HG03159 (cell line): ENCODE data around the gene TENM4.

ENCODE experiments used
- ATAC-seq: cut with Tn5 transposase; IDR thresholded peaks from one replicate; pipeline ENCODE4 v1.9.1; 2021; ENCODE audit warnings: mild to moderate bottlenecking, moderate library complexity; ENCODE audit not compliant: unreplicated experiment

Gene TENM4

DNA sequence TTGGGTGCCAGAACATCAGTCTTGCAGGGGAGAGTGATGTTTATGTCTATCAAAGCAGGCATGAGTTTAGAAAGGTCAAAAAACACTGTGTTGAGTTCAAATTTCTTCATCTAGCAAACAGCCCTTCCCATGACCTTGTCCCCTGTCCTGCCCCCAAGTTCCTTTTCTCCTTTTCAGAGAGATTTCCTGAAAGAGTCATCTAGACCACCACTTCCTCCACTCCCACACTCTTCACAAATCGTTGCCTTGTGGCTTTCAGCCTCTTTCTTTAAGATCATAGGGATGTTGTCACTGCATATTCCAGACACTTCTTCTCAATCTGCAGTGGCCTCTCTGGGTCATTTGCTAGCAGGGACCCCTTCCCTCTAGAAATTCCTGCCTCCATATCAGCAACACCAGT, 290.5 kb downstream of the TENM4 start:
- ATAC-seq = no peak

DNA sequence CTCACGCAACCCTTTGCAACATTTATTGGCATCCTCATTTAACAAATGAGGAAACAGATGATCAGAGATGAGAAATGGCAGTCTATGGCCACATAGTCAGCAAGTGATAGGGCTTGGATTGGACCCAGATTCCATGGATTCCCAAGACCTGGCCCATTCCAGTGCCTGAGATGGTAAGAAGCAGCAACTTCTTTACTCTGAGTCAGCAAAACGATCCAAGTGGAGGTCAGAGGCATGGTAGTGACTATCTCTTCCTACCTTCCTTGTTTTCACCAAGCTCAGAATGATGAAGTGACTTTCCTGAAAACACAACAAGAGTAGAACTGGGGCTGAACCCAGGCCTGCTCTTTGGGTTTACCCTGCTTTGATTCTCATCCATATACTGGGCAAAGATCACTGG, 293.1 kb downstream of the TENM4 start:
- ATAC-seq = no peak

DNA sequence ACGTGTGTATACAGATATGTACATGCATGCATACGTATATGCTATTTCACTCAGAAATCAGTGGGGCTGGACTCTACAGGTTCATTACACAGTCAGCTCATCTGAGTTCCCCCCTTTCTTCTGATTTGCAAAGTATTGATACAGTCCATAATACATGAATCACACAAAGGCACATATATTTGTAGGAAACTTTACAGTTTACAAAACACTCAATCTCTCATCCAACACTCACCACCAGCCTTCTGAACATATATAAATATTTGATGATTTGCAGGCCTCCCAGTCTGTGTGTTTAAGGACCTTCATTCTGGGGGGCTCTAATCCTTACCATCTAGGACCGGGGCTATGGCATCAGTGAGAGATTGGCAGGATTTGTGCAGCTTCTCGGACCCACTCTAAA, 293.8 kb downstream of the TENM4 start:
- no peak for ATAC-seq

DNA sequence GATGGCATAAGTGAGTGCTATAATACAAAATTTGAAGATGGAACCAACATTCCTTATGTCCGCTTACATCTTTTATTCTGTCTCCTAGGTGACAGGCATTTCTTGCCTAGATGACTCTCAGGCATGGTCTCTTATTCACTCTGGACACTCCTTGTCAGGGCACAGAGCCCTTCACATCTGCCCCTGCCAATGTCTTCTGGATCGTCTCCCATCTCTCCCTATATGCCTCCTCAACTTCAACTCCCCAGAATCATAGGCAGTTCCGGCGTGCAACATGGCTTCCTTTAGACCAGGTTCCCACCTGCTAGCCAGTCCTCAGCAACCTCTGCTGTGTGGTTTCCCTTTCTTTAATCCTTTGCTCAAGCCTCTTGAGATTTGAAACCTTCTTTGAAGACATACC, 300.9 kb downstream of the TENM4 start:
- ATAC-seq = no peak

DNA sequence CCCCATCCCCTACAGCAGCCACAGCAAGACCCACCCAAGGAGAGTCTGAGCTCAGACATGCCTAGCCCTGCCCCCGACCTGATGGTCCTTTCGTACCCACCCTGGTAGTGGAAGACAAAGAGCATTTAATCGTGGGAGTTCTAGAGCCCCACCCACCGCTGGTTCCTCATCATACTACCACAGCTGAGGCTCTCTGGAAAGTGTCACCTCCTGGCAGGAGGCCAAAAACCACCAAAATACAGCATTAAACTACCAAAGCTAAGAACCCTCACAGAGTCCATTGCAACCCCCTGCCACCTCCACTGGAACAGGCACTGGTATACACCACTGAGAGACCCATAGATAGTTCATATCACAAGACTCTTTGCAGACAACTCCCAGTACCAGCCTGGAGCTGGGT, 311.1 kb downstream of the TENM4 start:
- no peak for ATAC-seq

DNA sequence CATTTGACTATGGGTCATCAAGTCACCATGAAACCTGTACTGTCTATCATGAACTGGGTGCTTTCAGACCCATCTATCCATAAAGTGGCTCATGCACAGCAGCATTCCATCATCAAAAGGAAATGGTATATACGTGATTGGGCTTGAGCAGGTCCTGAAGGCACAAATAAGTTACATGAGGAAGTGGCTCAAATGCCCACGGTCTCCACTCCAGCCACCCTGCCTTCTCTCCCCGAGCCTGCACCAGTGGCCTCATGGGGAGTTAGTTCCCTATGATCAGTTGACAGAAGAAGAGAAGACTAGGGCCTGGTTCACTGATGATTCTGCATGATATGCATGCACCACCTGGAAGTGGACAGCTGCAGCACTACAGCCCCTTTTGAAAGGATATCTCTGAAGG, 312.5 kb downstream of the TENM4 start:
- no peak for ATAC-seq

DNA sequence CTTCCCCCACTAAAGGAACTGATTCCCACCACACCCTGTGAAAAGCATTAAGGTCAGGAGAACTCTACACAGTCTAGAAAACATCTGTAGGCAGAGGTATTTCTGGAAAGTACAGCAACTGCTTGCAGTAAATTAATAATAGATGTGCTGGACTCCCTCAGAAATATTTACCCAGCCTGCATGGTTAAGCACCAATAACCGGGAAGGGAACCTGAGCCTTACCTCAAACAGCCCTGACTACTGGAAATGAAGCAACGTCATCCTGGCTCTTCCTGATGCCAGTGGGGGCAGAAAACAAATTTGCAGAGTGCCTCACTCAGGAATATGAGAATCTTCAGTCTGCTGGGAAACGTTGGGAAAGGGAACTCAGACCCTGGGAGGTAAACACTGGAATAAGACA, 318.1 kb downstream of the TENM4 start:
- no peak for ATAC-seq

DNA sequence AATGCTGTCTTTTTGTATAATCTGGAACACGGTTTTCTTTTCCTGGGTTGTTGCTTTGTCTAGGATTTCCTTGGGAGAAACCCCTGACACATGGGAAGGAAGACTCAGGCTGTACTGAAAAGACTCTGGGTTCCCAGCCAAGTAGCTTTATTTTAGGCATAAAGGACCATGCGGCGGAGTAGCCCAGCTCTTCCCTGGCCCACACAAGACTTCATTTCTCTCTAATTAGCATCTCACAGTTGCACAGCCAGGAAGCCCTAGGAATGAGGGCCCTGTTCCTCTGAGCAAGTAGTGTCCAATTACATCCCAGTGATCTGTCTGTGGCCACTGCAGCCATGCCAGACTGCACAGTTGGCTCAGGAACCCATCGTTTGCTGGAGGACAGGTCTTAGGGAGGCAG, 319.5 kb downstream of the TENM4 start:
- no peak for ATAC-seq

DNA sequence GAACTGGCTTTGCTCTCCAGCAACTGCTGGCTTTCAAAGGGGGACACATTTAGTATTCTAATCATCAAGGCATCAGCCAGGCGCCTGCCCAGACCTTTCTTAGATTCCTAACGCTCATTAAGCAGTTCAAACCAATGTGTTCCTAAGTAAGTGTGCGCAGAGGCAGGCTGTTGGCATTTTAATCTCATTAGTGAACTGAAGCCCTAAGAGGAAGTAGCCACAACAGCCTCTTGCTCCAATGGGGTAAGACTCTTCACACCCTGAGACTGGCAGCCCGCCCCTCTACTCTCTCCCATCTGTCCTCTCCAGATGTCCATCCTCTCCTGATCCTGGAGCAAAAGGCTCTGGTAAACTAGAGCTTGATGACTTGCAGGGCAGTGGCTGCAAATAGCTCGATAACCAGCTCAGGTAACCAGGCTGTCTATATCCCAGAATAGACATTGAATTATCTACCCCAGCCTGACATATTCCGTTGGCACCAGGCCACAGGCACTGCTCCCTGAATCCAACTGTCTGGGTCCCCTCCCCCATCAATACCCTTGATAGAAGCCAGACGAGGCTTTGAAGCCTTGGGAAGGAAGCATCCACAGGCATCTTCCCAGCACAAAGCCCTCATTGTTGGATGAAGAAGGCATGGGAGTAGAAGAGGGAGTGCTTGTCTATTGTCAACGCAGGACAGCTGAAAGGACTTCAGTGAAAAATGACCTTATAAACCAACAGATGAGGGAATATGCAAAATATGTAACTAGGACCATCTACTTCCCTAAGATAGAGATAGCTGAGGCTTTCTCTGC, 321.1 kb downstream of the TENM4 start:
- ATAC-seq = no peak

DNA sequence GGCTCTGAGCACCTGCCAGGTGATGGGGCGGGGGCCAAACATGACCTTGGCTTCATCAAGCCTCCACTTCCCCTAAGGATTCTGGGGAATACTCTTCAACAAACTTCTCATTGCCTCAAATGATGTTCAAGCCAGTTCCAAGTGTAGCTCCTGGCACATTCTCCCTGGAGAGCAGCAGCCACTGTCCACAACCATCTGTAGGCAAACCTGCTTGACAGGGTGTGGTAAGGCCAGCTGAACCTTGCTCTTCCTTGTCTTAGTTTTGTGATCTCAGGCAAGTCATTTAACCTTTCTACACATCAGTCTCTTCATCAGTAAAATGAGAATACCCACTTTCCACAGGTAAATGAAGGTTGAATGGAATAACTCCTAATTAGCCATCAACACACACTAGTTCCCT, 323.3 kb downstream of the TENM4 start:
- no peak for ATAC-seq

DNA sequence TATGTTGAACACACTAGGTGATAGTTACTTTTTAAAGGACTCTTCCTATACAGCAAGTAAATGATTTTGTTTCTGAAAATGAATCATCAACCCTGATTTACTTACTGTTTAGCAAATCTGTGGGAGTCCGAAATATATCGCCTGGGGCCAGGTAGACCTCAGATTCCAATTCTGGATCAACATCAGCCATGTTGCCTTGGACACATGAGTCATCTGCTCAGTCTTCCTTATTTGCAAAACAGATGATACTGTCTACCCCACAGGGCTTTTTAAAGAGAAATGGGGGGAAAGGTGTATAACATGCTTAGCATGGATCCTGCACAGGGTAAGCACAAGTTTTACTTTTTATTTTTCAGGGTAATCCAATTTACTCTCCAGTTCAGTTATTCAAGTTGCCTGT, 324.2 kb downstream of the TENM4 start:
- no peak for ATAC-seq

DNA sequence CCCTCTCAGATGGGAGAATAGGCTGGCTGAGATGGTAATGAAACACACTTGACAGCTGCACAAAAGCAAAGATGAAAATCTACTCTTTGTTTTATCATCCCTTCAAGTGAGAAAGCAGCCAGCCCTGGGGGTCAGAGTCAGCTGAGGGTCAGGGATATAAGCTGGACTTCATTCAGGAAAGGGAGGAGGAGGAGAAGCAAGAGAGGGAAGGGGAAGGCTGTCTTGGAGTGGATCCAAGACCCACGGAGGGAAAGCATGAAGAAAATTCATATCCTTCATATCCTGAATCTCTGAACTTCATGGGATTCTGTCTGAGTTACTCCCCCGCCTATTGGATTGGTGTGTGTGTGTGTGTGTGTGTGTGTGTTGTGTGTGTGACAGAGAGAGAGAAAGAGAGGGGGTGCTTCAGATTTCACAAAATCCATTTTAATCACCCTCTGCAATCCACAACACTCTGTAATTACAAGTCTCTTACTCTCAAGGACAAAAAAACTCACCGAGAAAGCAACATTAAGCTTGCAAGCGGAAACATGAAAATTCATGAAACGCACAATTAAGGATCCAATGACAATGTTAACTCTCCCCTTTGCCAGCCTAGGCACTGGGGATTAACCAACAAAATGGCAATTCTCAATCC, 327.7 kb downstream of the TENM4 start:
- no peak for ATAC-seq

DNA sequence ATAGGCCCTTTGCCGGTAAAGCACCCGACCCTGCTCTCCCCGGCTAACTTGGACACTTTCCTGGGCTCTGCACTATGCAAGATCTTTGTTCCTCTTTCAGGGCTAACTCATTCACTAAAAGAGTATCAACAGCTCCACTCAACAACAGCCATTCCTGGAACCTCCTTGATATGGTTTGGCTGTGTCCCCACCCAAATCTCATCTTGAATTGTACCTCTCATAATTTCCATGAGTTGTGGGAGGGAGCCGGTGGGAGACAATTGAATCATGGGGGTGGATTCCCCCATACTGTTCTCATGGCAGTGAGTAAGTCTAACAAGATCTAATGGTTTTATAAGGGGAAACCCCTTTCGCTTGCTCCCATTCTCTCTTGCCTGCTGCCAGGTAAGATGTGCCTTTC, 330.0 kb downstream of the TENM4 start:
- no peak for ATAC-seq

DNA sequence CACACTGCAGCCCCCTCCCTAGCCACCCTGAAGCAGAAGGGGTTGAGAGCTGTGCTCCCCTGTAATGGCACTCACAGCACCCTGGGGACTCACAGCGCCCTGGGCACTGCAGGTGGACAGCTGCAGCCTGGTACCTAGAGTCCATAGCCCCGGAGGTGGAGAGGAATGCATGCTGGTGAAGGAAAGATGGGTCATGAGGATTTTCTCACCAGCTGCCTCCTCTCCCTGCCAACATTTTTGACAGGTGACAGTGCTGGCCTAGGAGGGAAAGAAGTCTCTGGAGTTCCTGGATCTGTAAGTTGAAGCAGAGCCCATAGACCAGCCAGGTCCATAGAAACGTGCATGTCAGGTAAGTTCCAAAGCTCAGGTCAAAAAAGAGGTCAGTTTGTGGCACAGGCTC, 330.5 kb downstream of the TENM4 start:
- no peak for ATAC-seq

DNA sequence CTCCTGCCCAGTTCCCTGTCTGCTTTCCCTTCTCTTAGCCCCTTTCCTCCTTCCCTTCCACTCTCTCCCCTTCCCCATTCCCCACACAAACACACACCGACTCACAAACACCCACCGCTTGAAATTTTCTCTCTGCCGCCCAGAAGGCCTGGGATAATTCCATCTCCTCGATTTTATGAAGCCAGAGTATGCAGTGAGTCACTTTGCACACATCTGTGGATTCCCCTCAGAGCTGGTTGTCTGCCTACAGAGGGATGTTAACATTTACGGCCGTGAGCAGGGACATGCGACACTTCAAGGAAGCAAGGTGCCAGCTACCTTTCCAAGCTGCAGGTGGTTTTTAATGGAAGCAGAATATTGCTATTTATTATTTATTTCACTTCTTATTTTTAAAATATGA, 332.0 kb downstream of the TENM4 start:
- no peak for ATAC-seq

DNA sequence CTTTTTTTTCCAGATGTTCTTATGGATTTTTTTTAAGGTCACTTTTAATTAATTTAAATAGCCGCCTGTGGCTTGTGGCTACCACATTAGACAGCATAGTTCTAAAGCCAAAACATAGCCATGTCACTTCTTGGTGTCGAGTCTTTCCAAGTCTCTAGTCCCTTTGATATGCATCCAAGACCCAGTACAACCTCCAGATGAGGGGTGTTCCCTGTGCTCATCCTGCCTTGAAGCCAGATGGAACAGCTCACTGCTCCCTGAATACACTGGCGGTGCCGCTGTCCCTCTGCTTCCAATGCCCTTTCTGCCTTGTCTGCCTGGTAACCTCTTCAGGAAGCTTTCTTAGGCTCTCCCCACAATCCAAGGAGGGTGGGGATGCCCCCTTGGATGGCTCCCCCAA, 338.0 kb downstream of the TENM4 start:
- ATAC-seq = no peak

DNA sequence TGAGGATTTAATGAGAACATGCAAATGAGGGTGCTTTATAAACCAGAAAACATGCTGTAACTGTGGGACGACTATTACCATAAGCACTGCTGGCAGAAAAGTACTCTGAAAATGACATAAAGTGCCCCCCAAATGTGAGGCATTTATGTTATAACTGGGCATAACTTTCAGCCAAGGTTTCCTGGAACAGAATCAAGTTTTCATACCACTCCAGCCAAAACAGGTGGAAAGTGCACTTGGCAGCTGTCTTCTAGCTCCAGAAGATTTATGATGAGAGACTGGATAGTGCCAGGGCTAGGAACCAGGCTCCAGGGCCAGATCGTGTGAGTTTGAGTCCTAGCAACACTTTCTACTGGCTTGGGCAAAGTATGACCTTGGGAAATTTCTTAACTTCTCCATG, 339.2 kb downstream of the TENM4 start:
- ATAC-seq = no peak

DNA sequence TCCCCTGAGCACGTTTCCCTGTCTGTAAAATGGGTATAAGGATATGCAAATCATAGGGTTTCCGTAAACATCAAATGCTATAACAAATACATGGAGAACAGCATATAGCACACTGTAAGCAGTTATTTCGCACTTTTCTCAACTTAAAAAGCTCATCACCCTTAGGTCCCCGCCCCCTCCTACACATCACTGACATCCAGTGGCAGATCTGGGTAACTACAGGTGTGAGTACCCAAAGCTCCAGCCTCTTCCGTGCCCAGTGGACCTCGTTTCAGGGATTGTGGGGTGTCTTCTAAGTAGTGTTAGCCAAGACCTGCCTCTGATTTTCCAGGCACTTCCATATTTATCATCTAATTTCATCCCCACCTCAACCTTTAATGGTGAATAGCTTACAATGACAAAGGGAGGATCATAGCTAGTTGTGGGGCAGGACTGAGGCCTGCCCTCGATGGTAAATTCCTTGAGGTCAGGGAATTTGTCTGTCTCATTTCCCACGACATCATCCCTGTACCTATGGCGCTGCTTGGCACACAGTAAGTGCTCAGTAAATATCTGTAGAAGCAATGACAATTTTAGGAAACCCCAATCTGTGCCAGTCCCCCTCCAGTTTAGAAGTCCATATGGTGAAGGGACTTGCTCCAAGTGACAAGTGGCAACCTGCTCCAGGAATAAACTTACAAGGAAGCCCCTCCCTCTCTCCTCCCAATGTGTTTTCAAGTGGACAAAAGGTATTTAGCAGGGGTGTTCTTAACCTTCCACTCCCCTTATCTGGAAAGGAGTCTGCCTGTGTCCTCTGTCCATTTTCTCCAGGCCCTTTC, 340.5 kb downstream of the TENM4 start:
- peak; percentile 92 for ATAC-seq

DNA sequence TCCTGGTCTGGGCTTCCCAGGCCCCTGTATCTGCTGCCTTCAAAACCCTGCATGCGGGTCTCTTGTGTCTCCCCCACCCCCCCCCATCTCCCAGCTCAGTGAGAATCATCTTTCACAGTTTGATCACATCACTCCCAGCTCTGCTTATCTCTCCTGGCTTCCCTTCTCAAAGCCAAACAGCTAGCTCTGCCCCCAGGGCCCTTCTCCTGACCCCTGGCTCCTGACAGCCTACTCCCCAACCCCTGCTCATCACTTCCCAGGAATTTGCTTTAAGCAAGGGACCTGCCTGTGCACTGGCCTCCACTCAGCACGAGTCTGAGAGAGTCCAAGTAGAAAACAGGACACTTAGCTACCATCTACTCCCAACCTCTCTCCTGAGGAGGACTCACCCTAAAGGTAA, 342.7 kb downstream of the TENM4 start:
- no peak for ATAC-seq

DNA sequence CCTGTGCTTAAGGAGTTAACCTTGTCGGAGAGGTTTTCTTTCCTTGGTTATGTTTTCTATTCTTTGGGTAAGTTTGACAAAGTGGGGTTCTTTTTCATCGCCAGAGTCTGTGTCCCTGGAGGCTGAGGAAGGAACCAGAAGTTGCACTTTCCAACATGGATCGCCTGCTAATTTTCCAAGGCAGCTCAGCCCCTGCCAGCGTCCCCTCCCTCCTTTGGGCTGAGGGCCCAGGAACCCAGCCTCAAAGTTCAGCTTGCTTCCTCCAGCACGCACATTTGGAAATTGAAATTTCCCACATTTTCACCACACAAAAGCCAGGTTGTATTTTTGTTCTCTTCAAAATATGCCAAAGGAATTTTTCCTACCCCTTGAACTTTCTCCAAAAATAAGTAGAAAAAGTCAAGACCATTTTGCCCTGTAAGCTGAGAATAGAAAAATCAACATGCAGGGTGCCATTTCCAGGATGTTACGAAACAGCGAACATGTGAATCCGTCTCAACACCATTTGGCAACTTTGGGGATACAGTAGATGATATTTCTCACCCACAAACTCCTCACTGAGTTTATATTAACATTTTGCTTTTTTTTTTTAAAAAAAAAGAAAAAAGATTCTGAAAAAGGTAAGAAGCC, 343.5 kb downstream of the TENM4 start:
- no peak for ATAC-seq

DNA sequence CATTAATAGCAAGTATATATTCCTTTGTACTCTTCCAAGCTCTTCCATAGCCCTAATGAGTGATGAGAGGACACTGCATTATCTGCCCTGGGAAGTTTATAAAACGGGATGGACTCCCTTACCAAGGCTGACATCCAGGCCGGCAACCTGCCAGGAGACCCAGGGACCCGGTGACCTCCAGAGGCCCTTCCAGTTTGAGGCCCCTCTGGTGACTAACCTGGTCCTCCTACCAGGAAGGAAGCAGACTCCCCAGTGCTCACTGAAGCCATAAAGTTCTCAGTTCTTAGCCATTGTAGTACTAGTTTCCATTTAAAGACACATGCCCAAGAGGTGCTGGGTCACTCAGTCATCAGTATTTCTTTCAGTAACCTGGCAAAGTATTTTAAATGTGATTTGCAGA, 345.4 kb downstream of the TENM4 start:
- no peak for ATAC-seq

DNA sequence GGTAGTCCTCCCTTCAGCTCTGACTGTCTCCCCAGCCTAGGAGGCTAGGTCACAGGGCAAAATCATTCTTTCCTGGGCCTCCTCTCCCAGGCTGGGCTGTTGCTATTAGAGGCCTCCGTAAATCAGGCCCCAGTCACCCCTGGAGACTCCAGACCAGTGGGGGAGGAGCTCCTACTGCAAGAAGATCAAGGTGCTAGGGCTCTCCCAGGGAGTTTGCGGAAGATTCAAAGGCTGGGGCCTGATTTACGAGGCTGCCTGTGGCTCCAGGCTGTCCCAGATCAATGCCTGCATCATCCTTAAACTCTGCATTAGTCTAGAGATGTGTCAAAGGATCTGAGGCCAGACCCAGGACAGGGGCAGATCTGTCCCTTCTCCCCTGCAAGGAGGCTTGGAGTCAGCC, 346.2 kb downstream of the TENM4 start:
- ATAC-seq = no peak
